ENCODE data around the gene TRA2A. TPM values are rescaled to one million over a fixed set of nuclear protein-coding genes. Genes with fewer than 3 reads are reported as not detected.

Gene TRA2A
- total and polyA plus RNA-seq, 9 of the 15 experiments (the other 6 are each of a cell fraction or from before 2014, with no cell fraction given): 22.7 to 210 (median 73.9) TPM

GRCh38 chr7:23456093-23456492 lies 75.7 kb downstream of the TRA2A start:
- in situ Hi-C loops (cut with MboI): no loop called here
- ChIA-PET CTCF (ENCODE audit: low intra/inter-chr PET ratio) (no interaction called here), POLR2A (interaction anchor here (0.6 to 1.7 kb wide), 6 partner anchors 9 to 121 kb away, joined by 3 to 6 read pairs (median 3); no protein-coding TSS in a partner anchor)
- DNase-seq (ENCODE audit: extremely low read depth in 1 of 4, low spot score in 3 of 4) (no peak), FAIRE-seq (no peak), ATAC-seq (no peak)
- no peak for TF ChIP-seq MCM7 (IDR thresholded peaks at IDR 0.05)
- TF ChIP-seq EGR1 (conservative IDR thresholded peaks at IDR 0.05): no peak
- TF ChIP-seq STAT5B (CRISPR knock-in tag; IDR thresholded peaks at IDR 0.05): no peak
- no peak for TF ChIP-seq NRF1 (conservative IDR thresholded peaks at IDR 0.05 in 1 of 2, IDR thresholded peaks at IDR 0.05 in 1 of 2)
- TF ChIP-seq FIP1L1 (IDR thresholded peaks at IDR 0.05; ENCODE audit: low read depth, low read length, poor library complexity, severe bottlenecking): no peak
- no peak for TF ChIP-seq STAT5A (IDR thresholded peaks at IDR 0.05; ENCODE audit: borderline replicate concordance, low read length)
- TF ChIP-seq YY1 (IDR thresholded peaks at IDR 0.05; ENCODE audit: borderline replicate concordance in 1 of 3, control insufficient read depth in 1 of 3, extremely low read depth in 1 of 3, insufficient read depth in 3 of 3, insufficient read length in 1 of 3, insufficient replicate concordance in 2 of 3, low read depth in 1 of 3, low read length in 2 of 3): no peak
- TF ChIP-seq TAL1 (IDR thresholded peaks at IDR 0.05): no peak
- TF ChIP-seq TBL1XR1 (IDR thresholded peaks at IDR 0.05; ENCODE audit: low read length in 2 of 2): no peak
- no peak for TF ChIP-seq ZNF165 (CRISPR knock-in tag; IDR thresholded peaks at IDR 0.05; ENCODE audit: borderline replicate concordance)
- no peak for TF ChIP-seq TSHZ1 (CRISPR knock-in tag; IDR thresholded peaks at IDR 0.05)
- TF ChIP-seq NR3C1 (CRISPR knock-in tag; IDR thresholded peaks at IDR 0.05): no peak
- no peak for TF ChIP-seq ELK1 (CRISPR knock-in tag; IDR thresholded peaks at IDR 0.05)
- no peak for TF ChIP-seq E2F6 (IDR thresholded peaks at IDR 0.05; ENCODE audit: borderline replicate concordance in 1 of 2, extremely low read depth in 1 of 2, insufficient read depth in 1 of 2, insufficient read length in 1 of 2, low read depth in 1 of 2, low read length in 1 of 2, poor library complexity in 1 of 2, severe bottlenecking in 1 of 2)
- TF ChIP-seq DNMT1 (IDR thresholded peaks at IDR 0.05): no peak
- TF ChIP-seq EP400 (IDR thresholded peaks at IDR 0.05): no peak
- no peak for TF ChIP-seq ZSCAN29 (IDR thresholded peaks at IDR 0.05)
- Histone ChIP-seq H3K9me1 (ENCODE audit: control insufficient read depth, insufficient read depth, low read length) (no peaks in the 10 kb centered on the region), H3K4me3 (no peak overlapping the region), H3K9me3 (replicated peaks; ENCODE audit: control insufficient read depth, insufficient read depth, low read depth, low read length) (no peaks in the 10 kb centered on the region), H3K27ac (ENCODE audit: extremely low read depth, low read depth, low read length) (no peak overlapping the region), H3K9ac (ENCODE audit: insufficient read depth in 1 of 2, low read depth in 2 of 2, low read length in 2 of 2) (no peak overlapping the region), H3K27me3 (ENCODE audit: control insufficient read depth in 2 of 2, insufficient read depth in 2 of 2, low read length in 2 of 2) (no peaks in the 10 kb centered on the region), H3K79me2 (ENCODE audit: control insufficient read depth, insufficient read depth, low read length) (peaks cover 96% of the 10 kb centered on the region), H3K4me1 (replicated peaks in 1 of 2; ENCODE audit: control insufficient read depth in 2 of 2, insufficient read depth in 2 of 2, low read length in 2 of 2) (peaks cover 0 to 2% of the 10 kb centered on the region in 2 experiments; a peak in 1 of 5 replicates), H2AFZ (ENCODE audit: low read depth, low read length) (no peak overlapping the region), H3K36me3 (ENCODE audit: control insufficient read depth, insufficient read depth, low read length) (peaks cover 66% of the 10 kb centered on the region), H3K4me2 (ENCODE audit: insufficient read depth, low read length) (no peak overlapping the region), H4K20me1 (replicated peaks; ENCODE audit: control insufficient read depth, insufficient read depth, low read length) (peaks cover 10% of the 10 kb centered on the region; the same call in 1 of the 2 replicates)
- BruUV-seq (replicated peaks): no TSS peak
- intact Hi-C loops (cut with micrococcal nuclease): no loop called here
- 89% methylated on average over 3 of the region's 3 CpGs for WGBS (ENCODE audit: insufficient coverage, low coverage, missing lambda C conversion rate)

Data from K562 (cell line).